HG03558 (cell line): ENCODE data around the gene POMGNT1.

Experiments
- ATAC-seq: cut with Tn5 transposase; IDR thresholded peaks from one replicate; pipeline ENCODE4 v1.9.1; 2021; ENCODE audit warnings: moderate number of reproducible peaks; ENCODE audit not compliant: unreplicated experiment; ENCODE audit errors: extremely low read depth

POMGNT1 gene

DNA sequence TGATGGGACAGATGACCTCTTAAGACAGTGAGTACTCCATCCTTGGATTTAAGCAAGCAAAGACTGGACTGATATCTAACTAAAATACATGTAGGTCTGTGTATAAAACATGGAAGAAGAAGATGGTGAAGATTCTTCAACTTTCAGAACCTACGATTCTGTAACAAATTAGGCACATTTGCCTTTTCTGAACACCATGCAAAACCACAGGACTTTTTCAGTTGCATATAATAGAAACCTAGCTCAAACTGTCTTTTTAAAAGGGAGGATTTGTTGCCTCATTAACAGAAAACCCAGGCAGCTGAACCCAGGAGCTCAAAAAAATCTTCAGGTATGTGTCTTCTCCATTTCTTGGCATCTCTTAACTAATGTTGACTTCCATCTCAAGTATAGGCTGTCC is 38.0 kb downstream of the POMGNT1 start:
- no peak for ATAC-seq

DNA sequence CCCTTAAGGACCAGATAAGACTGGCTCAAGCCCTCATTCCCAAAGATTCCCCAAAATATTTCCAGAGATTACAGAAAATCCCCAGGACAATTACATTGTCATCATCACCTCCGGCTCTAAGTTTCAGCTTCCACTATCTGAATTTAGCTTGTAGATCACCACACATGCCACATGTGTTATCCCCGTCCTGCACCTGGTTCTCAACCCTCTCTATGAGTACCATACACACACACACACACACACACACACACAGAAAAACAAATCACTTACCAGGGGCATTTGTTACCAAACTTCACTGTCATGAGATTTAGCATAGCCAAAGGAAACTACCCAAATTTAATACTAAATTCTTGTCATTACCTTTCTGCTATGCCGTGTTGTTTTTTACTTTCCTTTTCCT is 38.7 kb downstream of the POMGNT1 start:
- no peak for ATAC-seq

DNA sequence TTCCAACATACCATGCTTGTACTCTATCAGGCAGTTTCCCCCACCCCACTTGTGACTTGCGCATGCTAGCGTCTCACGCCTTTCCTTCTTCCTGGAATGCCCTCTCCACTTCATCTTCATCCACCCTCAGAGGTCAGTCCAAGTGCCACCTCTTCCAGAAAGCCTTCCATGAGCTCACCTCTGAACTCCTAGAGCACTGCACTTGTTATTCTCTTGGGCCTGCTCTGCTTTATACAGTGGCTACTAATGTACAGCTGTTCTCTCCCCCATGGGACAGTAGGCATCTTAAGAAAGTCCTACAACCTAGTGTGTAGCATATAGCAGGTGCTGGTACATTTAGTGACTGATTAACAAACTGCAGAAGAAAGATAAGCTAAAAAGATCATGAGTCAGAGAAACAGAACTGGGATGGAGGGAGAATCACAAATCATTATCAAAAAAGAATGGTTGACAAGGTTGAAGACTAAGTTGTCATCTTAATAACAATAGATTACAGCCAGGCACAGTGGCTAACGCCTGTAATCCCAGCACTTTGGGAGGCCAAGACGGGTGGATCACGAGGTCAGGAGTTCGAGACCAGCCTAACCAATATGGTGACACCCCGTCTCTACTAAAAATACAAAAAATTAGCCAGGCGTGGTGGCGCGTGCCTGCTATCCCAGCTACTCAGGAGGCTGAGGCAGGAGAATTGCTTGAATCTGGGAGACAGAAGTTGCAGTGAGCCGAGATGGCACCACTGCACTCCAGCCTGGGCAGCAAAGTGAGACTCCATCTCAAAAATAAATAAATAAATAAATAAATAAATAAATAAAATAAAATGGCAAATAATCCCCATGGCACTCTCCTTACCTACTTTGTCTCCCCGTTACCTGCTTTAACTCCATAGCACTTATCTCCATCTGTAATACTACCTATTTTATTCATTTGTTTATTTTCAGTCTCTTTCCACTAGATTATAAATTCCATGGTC is 39.6 kb downstream of the POMGNT1 start:
- ATAC-seq = peak; percentile 77

DNA sequence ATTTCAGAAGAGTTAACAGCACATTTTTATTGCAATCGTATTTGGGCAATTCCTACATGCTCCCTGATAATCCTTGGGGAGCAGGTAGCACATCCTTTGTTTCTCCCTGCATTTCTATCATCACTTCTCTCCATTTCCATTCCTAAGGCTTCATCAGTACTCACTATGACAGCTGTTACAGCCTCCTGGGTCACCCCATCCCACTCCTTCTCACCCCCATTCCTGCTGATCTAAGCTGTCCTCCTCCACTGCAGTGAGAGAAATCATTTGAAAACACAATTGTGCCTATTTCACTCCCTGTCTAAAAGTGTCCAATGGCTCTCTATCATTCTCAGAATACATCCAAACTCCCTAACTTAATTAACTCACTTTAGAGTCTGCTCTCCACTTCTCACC is 40.3 kb downstream of the POMGNT1 start:
- no peak for ATAC-seq

DNA sequence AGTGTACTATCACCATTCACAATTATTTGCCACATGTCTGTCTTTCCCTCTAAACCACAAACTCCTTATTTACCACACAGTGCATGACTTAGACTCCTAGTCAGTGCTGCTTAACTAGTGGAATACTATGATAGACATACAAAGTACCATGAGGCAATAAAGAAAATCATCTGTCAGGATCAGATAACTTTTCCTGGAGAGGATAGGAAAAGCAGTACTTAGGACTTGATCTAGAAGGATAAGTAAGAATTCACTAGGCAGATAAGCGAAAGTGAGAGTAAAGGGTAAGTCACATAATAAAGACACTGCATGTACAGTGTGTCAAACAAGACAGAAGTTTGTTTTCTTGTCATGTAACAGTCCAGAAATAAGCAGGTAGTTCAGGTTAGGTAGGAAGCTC is 44.5 kb downstream of the POMGNT1 start:
- no peak for ATAC-seq

DNA sequence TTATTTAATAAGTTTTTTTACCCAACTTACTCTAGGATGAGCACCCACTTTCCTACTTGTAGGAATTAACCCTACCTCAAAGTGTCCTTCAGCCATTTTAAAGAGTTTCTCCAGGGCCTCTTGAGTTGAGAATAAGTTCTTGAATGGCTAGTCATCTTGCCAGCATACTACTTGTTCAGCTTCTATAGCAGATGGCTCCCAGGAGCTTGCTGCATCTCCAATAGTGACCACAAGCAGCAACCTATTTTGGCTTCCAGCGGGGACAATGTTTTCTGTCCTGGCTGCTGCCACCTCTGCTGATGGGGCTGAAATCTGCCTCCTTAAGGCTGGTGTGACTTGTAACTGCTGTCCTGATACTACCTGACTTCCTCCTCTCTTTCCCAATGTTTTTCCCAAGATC is 45.0 kb downstream of the POMGNT1 start:
- ATAC-seq = no peak

DNA sequence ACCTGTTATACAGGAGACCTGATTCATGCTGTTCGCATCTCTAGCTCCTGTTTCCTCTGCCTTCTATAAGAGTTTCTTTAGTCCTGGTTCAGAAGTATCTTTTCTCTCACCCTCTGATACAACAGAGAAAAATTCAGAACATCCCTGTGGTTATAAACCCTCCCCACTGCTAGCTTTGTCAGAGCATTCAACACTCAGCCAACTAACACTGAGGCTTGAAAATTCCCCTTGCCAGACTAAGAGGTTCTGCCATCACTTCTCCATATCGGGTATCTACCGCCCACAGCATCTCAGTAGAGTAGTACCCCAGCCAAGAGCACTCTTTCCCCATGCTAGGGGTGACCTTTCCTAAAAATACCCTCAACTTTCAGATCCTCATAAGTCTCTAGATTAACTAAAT is 46.2 kb downstream of the POMGNT1 start:
- ATAC-seq = no peak

DNA sequence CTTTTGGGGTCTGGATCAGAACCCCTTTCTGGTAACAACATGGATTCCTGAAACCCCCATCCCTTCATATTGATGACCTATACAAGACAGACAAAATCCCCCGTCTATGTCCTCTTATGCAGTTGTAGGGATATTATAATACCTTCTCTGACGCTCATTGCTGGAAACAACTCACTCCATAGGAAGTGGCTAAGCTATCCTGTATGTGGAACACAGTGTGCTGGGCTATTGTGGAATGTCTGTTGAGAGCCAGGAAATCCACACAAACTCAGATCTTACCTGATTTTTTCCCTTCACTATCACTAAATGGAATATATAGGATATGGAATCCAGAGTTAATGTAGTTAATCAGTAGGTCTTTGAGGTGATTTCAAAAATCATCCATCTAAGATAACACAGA is 48.1 kb downstream of the POMGNT1 start:
- no peak for ATAC-seq

DNA sequence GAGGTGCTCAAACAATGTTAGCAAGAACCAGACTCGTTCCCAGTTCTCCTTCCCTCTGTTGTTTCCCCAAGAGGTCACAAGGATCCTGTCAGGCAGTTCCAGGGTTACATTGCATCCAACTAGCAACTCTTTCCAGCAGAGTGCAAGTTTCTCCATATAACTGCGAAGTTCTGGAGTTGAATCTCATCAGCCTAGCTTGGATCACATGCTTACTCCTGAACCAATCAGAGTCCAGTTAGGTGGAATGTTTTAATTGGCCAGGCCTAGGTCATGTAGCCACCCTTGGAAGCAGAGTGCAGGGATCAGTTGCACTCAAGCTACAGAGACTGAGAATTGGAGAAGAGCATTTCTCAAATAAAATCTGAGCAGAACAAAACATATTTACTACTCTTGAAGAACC is 49.9 kb downstream of the POMGNT1 start:
- ATAC-seq = no peak
